NCI-H2029 (cell line): ENCODE measurements around the gene CCDC54.
"Not testable (repeated sequence)": the region's sequence is repeated elsewhere in the genome, so short reads cannot be mapped to it uniquely, and the experiment has no call there.

Experiments used
- DNase-seq: peaks from one replicate; lab custom pipeline; 2025; lab: John Stamatoyannopoulos, UW

Gene CCDC54

DNA sequence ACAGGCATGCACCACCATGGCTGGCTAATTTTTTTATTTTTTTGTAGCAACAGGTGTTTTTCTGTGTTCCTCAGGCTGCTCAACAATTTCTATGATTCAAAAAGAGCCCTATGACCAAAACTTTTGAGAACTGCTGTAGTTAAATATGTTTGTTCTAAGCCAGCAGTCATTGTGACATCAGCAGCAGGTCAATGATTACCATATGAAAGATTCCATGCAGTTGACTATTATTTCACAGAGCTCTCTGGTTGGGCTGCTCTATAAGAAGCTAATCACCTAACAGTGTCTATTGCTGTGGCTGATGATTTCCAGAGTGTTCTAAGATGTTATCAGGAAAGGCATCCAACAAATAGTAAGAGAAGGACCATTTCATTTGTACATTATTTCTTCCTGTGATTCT, at the start of gene CCDC54:
TSS of gene CCDC54 (plus strand) at position 289 of the 400 bp plus-strand sequence. CDS start 149 bp downstream, outside the sequence.
- no peak for DNase-seq

DNA sequence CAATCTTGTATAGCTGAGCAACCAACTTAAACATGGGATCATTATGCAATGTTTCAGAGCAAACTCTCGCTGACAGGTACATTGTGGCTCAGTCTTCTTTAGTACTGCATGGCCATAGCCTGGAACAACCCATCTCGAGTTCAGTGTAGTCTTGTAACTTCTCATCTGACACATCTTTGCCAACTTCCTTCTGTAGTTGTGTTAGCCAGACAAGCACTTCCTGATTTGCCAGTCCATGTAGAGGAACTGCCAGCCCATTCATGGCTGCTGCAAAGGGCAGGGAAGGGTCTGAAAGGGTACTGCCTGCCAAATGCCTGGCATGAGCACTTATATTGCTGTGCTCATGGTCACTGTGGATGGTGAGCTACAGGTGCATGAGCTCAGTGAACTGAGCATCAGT, 49.2 kb upstream of the CCDC54 start:
- DNase-seq = no peak

DNA sequence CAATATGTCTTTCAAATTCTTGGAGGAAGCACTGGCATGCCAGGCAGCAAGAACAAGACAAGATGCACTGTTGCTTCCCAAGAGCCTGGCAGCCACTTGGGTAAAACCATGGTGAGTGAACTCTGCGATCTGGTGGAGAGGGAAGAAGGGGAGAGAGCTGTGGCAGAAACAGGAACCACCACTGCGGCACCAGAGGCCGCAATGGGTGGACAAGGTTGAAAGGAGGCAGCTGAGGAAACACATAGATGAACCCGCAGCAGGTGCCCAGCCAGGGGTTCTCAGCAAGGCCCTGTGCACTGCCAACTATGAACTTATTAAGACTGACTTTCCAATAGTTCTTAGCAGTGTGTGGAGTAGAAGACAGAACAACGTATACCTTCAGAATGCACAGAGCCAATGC, 48.2 kb upstream of the CCDC54 start:
- DNase-seq = no peak

DNA sequence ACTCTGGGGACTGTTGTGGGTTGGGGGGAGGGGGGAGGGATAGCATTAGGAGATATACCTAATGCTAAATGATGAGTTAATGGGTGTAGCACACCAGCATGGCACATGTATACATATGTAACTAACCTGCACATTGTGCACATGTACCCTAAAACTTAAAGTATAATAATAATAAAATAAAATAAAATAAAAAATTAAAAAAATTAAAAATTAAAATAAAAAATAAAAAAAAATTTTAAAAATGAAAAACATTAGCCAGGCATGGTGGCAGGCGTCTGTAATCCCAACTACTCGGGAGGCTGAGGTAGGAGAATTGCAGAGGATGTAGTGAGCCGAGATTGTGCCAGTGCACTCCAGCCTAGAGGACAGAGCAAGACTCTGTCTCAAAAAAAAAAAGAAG, 37.5 kb upstream of the CCDC54 start:
- not testable (repeated sequence) for DNase-seq

DNA sequence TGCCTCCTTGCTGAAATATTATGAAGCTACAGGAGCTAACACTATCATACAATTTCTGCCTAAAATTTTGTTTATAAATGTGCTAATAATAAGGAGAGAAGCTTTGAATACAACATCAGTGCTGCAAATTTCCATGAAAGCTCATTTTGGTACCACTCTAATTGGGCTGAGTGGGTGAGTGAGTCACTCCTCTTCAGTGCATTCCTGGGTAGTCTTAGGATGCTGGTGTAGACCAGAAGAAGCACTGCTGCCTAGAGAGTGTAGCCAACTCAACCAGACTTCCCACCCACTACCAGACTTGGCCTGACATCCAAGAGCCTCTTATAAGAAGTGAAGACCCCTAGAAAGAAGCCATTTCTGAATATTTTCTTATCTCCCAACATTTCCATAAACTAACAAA, 32.5 kb upstream of the CCDC54 start:
- DNase-seq = no peak

DNA sequence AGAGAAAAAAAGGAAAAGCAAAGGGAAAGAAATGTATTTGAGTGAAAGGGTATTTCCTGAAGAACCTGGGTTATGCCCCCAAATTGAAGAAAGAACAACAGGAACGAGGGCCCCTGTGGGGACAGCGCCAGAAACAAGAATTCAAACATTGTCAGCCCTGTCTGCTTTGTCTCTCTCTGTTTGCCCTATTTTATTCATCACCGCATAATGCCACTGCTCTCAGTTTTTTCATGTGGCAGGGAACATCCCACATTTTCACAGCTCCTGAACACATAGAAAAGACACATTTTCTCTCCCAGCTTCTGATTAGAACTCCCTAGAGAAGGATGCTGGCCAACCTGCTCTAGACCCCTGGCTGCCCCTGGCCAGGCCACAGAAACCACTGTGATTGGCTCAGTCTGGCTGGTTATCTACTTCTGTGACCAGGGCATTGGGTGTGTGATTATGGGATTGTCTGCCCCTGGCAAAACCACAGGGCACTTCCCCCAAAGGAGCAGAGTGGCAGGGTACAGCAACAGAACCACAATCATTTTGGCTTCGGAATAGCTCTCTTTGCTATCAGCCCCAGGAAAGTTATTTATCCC, 31.3 kb upstream of the CCDC54 start:
- no peak for DNase-seq

DNA sequence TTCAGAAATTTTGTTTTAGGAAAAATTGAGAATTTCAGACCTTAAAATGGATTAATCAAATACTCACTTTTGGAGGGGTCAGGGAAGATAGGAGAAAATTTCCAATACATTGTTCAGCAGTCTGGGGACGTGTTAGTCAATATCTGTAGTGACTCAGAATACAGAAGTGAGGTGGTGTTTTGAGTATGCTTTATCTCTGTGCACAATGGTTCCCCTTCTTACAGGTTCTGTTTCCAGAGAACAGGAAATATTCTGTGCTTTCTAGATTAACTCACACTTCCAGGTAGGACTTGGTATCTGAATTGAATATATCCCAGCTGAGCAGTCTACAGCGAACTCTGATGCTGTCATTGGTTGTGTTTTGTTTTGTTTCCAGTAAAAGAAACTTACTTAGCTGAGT, 30.7 kb upstream of the CCDC54 start:
- DNase-seq = no peak

DNA sequence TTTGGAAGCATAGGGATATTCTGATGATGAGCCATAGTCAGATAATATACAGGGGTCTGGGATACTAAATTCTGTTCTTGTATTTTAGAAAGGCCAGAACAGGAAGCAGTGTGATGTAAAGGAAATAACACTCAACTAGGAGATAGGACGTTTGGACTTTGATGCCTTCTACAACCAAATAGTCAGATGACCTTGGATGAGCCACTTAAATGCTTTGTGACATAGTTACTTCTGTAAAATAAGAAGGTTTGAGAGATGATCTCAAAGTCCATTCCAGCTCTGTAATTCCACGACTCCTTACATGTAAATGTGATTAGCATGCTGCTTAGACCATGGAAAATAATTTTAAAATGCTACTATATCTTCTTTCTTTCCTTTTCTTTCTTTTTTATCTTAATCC, 29.5 kb upstream of the CCDC54 start:
- no peak for DNase-seq

DNA sequence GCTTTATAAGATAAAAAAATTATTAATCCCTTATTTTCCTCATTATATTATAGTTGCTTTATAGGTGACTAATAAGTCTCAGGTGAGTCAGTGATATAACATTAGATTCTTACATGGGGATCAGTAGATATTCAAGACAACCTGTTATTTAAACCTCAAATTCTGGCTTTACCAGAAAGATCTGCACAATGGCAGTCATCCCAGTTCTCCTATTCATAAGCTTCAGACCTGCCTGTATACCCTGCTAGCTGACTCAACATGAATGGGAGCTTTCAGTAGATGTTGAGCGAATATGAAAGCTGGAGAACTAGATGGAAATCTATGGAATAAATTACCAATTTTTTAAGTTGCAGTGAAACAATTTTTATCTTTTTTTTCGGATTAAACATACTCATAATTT, 20.5 kb upstream of the CCDC54 start:
- DNase-seq = no peak

DNA sequence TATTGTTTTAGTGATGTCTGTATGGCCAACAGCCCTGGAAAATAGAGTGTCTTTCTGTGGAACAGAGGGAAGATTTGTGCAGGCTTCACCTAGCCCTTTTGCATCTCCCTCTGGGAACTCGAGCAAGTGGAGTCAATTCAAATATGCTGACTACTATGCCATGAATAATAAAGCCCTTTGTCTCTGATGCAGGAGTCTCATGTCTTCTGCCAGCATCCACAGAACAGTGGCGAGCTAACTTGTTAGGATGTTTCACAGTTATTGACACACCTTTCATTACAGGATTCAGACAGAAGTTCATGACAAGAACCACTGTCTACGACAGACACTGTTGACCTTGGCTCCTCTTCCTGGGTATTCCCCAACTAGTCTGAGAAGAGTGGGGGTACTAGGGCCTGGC, 15.6 kb upstream of the CCDC54 start:
- DNase-seq = no peak

DNA sequence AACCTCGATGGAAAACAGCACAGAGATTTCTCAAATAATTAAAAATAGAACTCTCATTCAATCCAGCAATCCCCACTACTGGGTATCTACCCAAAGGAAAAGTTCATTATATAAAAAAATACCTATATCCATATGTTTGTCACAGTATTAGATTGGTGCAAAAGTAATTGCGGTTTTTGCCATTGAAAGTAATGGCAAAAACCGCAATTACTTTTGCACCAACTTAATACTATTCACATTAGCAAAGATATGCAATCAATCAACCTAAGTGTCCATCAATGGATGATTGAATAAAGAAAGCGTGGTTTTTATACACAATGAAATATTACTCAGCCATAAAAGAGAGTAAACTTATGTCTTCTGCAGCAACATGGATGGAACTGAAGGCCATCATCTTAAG, 12.2 kb upstream of the CCDC54 start:
- DNase-seq = no peak

DNA sequence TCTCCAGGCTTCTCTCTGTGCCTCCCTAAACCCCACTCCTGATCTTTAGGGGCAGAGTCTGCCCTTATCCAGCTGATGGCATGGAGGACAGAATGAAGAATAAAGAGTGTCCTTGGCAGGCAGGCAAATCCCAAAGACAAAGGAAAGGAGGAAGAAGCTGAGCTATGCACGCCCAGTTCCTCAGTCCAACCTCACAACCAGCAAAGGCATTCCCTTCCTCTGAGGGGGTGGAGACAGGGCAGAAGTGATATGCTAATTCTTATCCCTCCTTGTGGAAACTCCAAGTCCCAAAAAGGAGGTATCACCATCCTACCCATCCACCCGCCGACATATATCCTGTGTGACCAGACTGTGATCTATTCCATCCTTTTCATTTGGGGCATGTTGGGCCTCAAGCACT, 10.5 kb upstream of the CCDC54 start:
- DNase-seq = no peak

DNA sequence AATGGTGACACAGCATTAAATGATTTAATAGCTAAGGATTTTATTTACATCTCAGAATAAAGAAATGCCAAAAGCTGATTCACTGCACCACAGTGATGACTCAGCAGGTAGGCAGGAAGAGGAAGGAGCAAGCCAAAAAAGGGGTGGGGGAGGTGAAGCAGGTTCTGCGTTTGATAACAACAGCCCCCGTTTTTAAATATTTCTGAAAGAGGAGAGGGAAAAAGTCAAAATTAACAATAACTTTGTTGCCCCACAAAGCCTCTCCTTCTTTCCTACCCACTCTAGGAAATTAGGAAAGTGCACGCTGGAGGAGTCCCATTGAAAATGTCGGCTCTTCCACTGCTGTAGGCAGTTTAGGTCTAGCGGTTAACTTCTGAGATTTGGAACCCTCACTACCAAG, 9.9 kb upstream of the CCDC54 start:
- no peak for DNase-seq

DNA sequence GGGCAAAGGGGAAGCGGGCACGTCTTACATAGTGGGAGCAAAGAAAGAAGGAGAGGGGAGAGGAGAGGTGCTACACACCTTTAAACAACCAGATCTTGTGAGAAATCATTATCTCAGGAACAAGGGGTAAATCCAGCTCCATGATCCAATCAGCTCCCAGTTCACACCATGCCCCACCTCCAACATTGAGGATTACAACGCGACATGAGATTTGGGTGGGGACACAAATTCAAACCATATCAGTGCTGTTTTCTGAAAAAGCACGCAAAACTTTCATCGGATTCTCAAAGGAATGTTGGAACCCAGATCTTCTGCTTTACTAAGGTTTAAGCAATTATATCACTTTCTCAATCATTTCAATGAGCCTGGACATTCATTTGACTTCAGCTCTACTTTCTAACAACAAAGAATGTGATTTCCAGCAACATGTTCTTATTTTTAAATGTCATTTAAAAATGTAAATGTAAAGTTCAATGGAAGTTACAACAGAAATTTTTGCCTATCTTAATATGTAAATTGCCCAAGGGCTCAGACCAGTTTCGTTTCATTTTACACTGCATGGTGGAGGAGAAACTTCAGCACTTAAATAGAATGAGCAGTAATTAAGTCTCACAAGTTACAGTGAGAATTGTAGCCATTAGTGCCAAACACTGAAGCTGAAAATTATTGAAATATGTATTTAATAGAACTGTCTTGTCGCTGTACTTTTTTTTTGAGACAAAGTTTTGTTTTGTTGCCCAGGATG, 8.4 kb upstream of the CCDC54 start:
- no peak for DNase-seq

DNA sequence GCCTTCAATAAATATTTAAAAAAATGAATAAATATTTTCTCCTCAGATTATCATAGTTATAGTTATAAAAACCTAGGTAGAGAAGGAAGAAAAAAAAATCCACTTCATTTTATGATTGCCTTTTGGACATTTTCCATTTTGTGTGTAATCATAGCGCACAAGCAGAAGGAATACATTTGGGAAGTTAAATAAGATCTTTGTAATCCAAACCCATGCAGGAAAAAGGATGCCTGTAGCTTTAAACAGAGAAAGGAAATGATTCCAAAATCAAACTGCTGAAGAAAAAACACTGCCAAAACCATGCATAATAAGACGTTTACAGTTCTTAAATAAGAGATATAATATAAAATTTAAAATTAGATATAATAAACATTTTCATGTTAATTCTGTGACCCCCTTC, 7.4 kb upstream of the CCDC54 start:
- DNase-seq = no peak

DNA sequence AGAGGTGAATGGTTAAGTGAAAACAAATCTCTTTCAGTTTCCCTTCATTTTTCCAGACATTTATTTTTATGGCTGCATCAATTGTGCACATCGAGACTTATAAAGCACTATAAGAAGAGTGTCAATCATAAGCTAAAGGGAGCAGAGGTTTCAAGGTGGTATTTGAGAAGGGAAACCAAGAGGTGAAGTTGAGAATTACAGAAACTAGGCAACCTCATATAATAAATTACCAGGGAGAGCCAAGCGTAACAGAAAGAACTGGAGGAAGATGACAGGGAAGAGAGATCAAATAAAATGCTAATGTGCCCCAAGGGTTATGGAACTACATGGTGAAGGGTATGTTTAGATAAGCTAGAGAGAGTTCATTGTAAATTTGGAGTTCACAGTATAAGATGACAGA, 6.3 kb upstream of the CCDC54 start:
- no peak for DNase-seq

DNA sequence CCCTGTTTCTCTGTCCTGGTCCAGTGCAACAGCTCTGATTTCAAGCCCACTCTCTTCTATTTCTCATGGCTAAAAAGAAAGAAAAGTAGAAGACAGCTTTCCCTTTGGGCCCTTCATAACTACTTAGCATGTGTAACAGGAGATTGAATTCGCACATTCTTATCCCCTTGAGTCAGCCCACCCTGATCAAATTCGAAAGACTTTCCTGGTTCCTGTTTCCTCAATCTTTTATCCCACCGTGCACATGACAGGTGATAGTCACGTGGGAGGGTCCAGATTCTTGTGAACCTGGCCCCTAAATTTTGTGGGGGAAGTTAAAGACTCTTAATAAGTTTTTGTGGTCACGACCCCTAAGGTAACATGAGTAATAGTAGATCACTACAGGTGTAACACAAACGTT, 4.7 kb upstream of the CCDC54 start:
- DNase-seq = no peak

DNA sequence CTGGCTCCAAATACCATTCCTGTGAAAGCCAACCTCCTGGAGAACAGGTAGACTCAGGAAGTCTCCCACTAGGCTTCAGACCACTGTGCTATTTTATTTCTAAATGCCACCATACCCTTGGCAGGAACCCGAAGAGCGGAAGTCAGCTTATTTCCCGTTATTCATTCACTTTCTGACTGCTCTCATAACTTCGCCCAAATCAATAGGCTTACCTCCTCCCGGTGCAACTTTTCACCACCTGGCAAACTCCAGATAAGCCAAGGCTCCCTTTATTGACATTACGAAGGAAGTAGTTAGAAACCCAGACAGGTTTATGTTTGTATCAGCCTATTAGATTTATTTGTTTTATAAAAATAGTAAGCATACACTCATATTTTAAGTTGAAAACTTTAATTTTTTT, 3.3 kb upstream of the CCDC54 start:
- DNase-seq = no peak

DNA sequence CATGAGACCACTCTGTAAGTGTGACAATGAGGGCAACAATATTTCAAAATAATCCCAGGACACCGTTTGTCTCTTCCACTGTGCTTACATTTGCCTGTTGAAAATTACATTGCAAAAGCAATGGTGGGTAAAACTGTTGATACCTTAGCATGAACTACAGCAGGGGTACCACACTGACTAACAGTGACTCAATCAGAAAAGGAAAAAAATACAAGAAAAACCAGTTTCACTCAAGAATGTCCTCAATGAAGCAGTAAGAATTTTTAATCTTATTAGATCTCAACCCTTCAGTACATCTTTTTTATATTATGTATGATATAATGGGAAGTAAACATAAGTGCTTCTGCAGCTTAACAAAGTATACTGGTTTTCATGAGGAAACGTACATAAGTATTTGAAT, 1.6 kb upstream of the CCDC54 start:
- DNase-seq = no peak

DNA sequence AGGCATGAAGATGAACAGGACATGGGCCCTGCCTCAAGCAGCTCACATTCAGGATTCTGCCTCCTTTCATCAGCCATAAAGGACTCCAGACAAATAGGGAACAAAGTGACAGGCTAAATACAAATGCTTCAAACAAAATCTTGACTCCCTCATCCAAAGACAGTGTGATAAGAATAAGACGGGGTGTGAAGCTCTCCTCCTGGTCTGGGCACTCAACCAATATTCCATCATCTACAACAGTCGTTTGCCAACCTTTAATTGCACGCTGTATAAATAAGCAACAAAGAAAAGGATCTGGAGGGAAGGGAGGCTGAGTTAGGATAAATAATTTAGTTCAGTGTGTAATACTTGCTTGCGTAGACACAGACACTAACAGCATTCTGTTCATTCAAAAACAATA, 5.4 kb downstream of the CCDC54 start:
- DNase-seq = no peak

DNA sequence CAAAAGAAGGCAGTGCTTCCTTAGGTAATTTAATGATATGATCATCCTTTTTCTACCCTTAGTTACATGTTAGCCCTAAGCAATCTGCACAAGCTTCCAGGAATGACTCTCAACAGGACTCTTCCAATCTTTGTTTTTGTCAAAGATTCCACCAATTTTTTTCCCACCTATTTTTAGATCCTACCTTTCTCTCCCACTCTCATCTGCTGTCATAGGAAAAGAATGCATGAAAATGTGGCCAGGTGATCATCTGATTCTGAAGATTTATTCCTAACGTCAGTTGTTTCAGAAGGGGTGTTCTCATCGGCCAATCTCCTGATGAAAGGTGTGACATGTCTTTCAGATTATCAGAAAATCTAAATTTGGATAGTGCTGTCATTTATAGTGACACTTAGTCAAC, 7.2 kb downstream of the CCDC54 start:
- DNase-seq = no peak

DNA sequence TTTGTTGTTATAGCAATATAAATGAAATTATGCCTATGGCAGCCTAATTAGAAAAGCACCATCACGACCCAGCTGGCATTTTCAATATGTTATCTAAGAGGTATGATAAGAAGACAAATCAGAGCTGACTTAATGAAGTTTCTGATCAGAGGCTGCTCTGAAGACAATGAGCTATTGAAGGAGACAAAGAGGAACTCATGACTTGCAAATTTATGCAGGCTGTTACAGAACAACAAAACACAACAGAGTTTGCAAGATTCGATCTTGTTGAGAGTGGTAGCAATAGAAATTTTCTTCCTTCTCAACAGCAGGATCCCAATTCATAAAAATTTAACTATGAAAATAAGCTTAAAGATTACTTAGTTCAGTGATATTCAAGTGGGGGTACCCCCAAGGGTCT, 7.7 kb downstream of the CCDC54 start:
- DNase-seq = no peak

DNA sequence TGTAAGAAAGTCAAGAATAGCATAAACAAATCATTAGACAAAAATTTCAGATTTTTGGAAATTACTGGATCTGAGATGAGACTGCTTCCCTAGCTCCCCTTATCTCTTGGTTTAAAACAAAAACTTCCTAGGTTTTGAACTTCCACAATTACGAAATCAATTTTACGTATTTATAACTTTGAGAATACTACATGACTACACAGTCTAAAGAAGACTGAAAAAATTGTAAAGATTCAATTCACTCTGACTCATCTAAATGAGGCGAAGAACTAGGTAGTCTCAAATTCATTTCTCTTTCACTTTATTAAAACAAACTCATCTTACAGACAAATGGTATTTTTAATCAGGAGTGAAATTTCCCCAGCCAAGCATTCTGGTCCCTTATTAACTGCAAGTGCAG, 10.3 kb downstream of the CCDC54 start:
- DNase-seq = no peak

DNA sequence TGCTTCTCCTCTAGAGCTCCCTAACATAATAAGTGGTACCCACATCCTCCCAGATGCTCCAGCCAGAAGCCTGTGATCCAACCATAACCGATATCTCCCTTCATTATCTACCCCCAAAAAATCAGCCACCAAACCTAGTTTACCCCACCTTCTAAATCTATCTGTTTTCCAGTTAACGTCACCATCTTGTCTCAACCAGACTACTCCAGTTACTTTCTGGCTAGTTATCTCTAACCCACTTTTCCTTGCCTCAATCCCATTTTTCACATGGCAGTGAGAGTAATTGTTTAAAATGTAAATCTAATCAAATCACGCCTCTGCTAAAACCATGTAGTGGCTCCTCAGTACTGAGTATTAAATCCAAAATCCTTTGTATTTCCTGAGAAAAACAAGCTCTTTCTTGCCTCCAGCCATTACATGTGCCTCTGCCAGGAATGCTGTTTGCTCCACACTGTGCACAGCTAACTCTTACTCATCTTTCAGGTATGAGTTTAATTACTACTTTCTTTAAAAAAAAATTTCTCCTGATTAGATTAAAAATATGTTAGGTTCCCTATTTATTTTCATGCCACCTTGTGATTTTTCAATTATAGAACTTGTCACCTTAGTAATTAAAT, 15.4 kb downstream of the CCDC54 start:
- no peak for DNase-seq
